Measurements from ENCODE around the gene RNF26. TPM values are rescaled to one million over a fixed set of nuclear protein-coding genes. Genes with fewer than 3 reads are reported as not detected.

Gene RNF26
- total RNA-seq, 1 donor from 2014 or later: 14.0 TPM

- Histone ChIP-seq H3K27me3 (ENCODE audit: low read depth) (no peaks in the 10 kb centered on the region), H3K4me1 (peaks cover 22% of the 10 kb centered on the region), H3K27ac (replicated peaks) (peak overlapping the region; percentile 51), H3K9me3 (replicated peaks) (no peaks in the 10 kb centered on the region), H3K4me3 (no peak overlapping the region), H3K36me3 (peaks cover 57% of the 10 kb centered on the region)
- DNase-seq: no peak
- TF ChIP-seq CTCF (IDR thresholded peaks at IDR 0.05; ENCODE audit: borderline replicate concordance): no peak
- intact Hi-C loops (cut with micrococcal nuclease): no loop called here
These were observed 24.9 kb upstream of the RNF26 start for GRCh38 chr11:119309411-119309810.

GRCh38 chr11:119309953-119310681 lies 24.2 kb upstream of the RNF26 start:
- Histone ChIP-seq H3K9me3 (replicated peaks) (no peaks in the 10 kb centered on the region), H3K4me1 (peaks cover 28% of the 10 kb centered on the region), H3K4me3 (no peak overlapping the region), H3K36me3 (peaks cover 64% of the 10 kb centered on the region), H3K27me3 (ENCODE audit: low read depth) (no peaks in the 10 kb centered on the region), H3K27ac (replicated peaks) (peak overlapping the region; percentile 51)
- intact Hi-C loops (cut with micrococcal nuclease): no loop called here
- no peak for DNase-seq
- TF ChIP-seq CTCF (IDR thresholded peaks at IDR 0.05; ENCODE audit: borderline replicate concordance): no peak

GRCh38 chr11:119310682-119311052 lies 23.7 kb upstream of the RNF26 start:
- Histone ChIP-seq H3K27ac (replicated peaks) (peak overlapping the region; percentile 51), H3K9me3 (replicated peaks) (no peaks in the 10 kb centered on the region), H3K36me3 (peaks cover 64% of the 10 kb centered on the region), H3K4me3 (no peak overlapping the region), H3K27me3 (ENCODE audit: low read depth) (no peaks in the 10 kb centered on the region), H3K4me1 (peaks cover 33% of the 10 kb centered on the region)
- no peak for DNase-seq
- no peak for TF ChIP-seq CTCF (IDR thresholded peaks at IDR 0.05; ENCODE audit: borderline replicate concordance)
- intact Hi-C loops (cut with micrococcal nuclease): no loop called here

GRCh38 chr11:119314726-119315125 lies 19.6 kb upstream of the RNF26 start:
- intact Hi-C loops (cut with micrococcal nuclease): no loop called here

More at GRCh38 chr11:119314726-119315125, 19.6 kb upstream of the RNF26 start:
- peaks cover 51% of the 10 kb centered on the region for H3K36me3 ChIP-seq
- H3K27ac ChIP-seq (replicated peaks): peak overlapping the region; percentile 92
- no peaks in the 10 kb centered on the region for H3K27me3 ChIP-seq (ENCODE audit: low read depth)
- H3K4me3 ChIP-seq: peak overlapping the region; percentile 79
- no peak for TF ChIP-seq CTCF (IDR thresholded peaks at IDR 0.05; ENCODE audit: borderline replicate concordance)
- H3K4me1 ChIP-seq: peaks cover 55% of the 10 kb centered on the region
- H3K9me3 ChIP-seq (replicated peaks): no peaks in the 10 kb centered on the region
- no peak for DNase-seq
